ENCODE data around the gene NOP53. TPM values are rescaled to one million over a fixed set of nuclear protein-coding genes. Genes with fewer than 3 reads are reported as not detected.

Gene NOP53
- total and polyA plus RNA-seq, 2 of the 8 experiments (the other 6 are each of a cell fraction or from before 2014, with no cell fraction given), result 107 to 245 TPM

GRCh38 chr19:47740866-47741519 is 4.4 kb upstream of the NOP53 start (continued):
- no peak for TF ChIP-seq CTCF (IDR thresholded peaks at IDR 0.05; ENCODE audit: control extremely low read depth in 1 of 3, insufficient read depth in 1 of 3, low read depth in 1 of 3, low read length in 3 of 3)
